HepG2 (cell line): ENCODE results near the gene TBC1D10B. TPM values are rescaled to one million over a fixed set of nuclear protein-coding genes. Genes with fewer than 3 reads are reported as not detected.

ENCODE experiments used
- BCL6 ChIP-seq: IDR thresholded peaks from 2 replicates; pipeline ENCODE4 v1.6.1; 2016; ENCODE audit warnings: missing genetic modification reagents, missing compliant biosample characterization
- FOXC1 ChIP-seq: sonication (generic); formaldehyde crosslinking; IDR thresholded peaks from 2 replicates; pipeline ENCODE4 v1.8.0; 2022; ENCODE audit warnings: mild to moderate bottlenecking, missing genetic modification reagents, borderline replicate concordance
- FOXK1 ChIP-seq: sonication (generic); formaldehyde crosslinking; IDR thresholded peaks from 2 replicates; pipeline ENCODE4 v1.4.0; 2020; ENCODE audit warnings: low read depth, missing genetic modification reagents, borderline replicate concordance
- GATAD2A ChIP-seq: IDR thresholded peaks from 2 replicates; pipeline ENCODE4 v1.6.1; 2016
- PTBP1 ChIP-seq: fragments of 200-400 bp; formaldehyde crosslinking; IDR thresholded peaks from 2 replicates; pipeline ENCODE4 v1.6.1; 2018; ENCODE audit warnings: low read length, low read depth; ENCODE audit not compliant: poor library complexity, severe bottlenecking
- SAFB2 ChIP-seq: sonication (generic); formaldehyde crosslinking; IDR thresholded peaks from 2 replicates; pipeline ENCODE4 v1.5.1; 2020; ENCODE audit warnings: missing genetic modification reagents, low read depth, mild to moderate bottlenecking, borderline replicate concordance
- SMARCC2 ChIP-seq: fragments of 450-650 bp; IDR thresholded peaks from 2 replicates; pipeline ENCODE4 v1.6.1; 2017; ENCODE audit warnings: antibody characterized with exemption, mild to moderate bottlenecking
- SNAI1 ChIP-seq: sonication (generic); formaldehyde crosslinking; IDR thresholded peaks from 2 replicates; pipeline ENCODE4 v1.5.0; 2020; ENCODE audit warnings: mild to moderate bottlenecking, missing genetic modification reagents, borderline replicate concordance
- SRY ChIP-seq: sonication (generic); formaldehyde crosslinking; IDR thresholded peaks from 2 replicates; pipeline ENCODE4 v1.8.0; 2022; ENCODE audit warnings: mild to moderate bottlenecking, missing genetic modification reagents
- TEAD3 ChIP-seq: optimal IDR thresholded peaks from 2 replicates; pipeline ENCODE3; 2016; ENCODE audit warnings: borderline replicate concordance
- ZBTB7A ChIP-seq: sonication (generic); formaldehyde crosslinking; IDR thresholded peaks from 2 replicates; pipeline ENCODE4 v1.8.0; 2022; ENCODE audit warnings: mild to moderate bottlenecking, missing genetic modification reagents
- ZNF3 ChIP-seq: IDR thresholded peaks from 2 replicates; pipeline ENCODE4 v1.7.0; 2017; ENCODE audit warnings: inconsistent platforms
- ZNF30 ChIP-seq: sonication (generic); formaldehyde crosslinking; IDR thresholded peaks from 2 replicates; pipeline ENCODE4 v1.5.0; 2020; ENCODE audit warnings: mild to moderate bottlenecking, missing genetic modification reagents
- ZNF510 ChIP-seq: sonication (generic); formaldehyde crosslinking; IDR thresholded peaks from 2 replicates; pipeline ENCODE4 v1.4.0; 2020; ENCODE audit warnings: low read depth, mild to moderate bottlenecking, missing genetic modification reagents
- polyA plus RNA-seq, 8 experiments: library from polyadenylated mRNA; depleted of rRNA in 3 of 8; stranded (reverse) in 7 of 8; unstranded in 1 of 8; fragments of >200 nt; fragmentation: Illumina TruSeq in 4 of 8; extraction: Trizol in 4 of 8; gene quantifications; 2 replicates each; pipeline versions ENCODE4 v1.2.1 to v1.2.3, GENCODE V29; 2011 to 2016; ENCODE audit warnings: low read depth in 4 of 8, missing spikeins in 1 of 8, mixed read lengths in 1 of 8; ENCODE audit not compliant: insufficient read depth in 1 of 8
- total RNA-seq, 5 experiments: library from RNA; depleted of rRNA; stranded (reverse); fragments of >200 nt; fragmentation: Illumina TruSeq; extraction: Trizol; gene quantifications; 2 replicates each; pipeline ENCODE4 v1.2.3, GENCODE V29; 2016; ENCODE audit warnings: low read depth in 1 of 5
- TF ChIP-seq, protein P1 (sequence below): sonication (generic); formaldehyde crosslinking; IDR thresholded peaks from 2 replicates; pipeline ENCODE4 v1.5.1; 2020; ENCODE audit warnings: missing genetic modification reagents, mild to moderate bottlenecking, borderline replicate concordance
- TF ChIP-seq, protein P2 (sequence below): IDR thresholded peaks from 2 replicates; pipeline ENCODE4 v1.6.1; 2016; ENCODE audit warnings: control low read depth
- TF ChIP-seq, protein P3 (sequence below): sonication (generic); formaldehyde crosslinking; IDR thresholded peaks from one replicate; pipeline ENCODE4 v1.5.1; 2020; ENCODE audit warnings: mild to moderate bottlenecking, missing genetic modification reagents; ENCODE audit errors: not compliant biosample characterization
- TF ChIP-seq, protein P4 (sequence below): sonication (generic); formaldehyde crosslinking; IDR thresholded peaks from 2 replicates; pipeline ENCODE4 v1.4.0; 2020; ENCODE audit warnings: missing genetic modification reagents
- TF ChIP-seq, protein P5 (sequence below): sonication (generic); formaldehyde crosslinking; IDR thresholded peaks from 2 replicates; pipeline ENCODE4 v1.5.0; 2020; ENCODE audit warnings: mild to moderate bottlenecking, low read depth, missing genetic modification reagents, borderline replicate concordance

The TBC1D10B gene
- total and polyA plus RNA-seq, 2 of the 13 experiments (the other 11 are each of a cell fraction or from before 2014, with no cell fraction given) = 15.7 to 24.8 TPM

DNA sequence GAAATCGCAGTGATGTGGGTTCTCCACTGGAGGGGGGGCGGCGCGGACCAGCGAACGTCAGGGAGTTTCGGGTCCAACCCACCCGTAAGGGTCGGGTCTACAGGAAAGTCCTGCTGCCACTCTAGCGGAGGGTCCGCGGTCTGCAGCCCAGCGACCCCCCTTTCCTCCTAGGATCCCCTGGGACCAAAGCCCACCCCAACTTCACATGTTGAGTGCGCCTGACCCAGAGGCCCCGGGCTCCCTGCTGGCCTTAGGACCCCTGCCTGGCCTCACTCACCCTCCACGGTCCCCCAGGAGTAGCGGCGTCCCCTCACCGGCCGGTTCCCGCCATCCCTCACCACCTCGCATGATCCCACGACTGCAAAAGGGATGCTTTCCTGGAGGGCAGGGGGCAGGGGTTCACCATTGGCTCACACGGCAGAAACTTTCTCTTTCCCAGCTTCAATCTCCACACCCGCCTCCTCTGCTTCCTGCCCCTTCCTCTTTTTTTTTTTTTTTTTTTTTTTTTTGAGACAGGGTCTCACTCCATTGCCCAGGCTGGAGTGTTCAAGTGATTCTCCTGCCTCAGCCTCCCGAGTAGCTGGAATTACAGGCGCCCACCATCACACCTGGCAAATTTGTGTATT is 9.0 kb upstream of the TBC1D10B start (continued):
- TF ChIP-seq SNAI1 (CRISPR knock-in tag) = no peak
- no peak for TF ChIP-seq GATAD2A (CRISPR knock-in tag)
- TF ChIP-seq PTBP1 = peak; percentile 59
- no peak for TF ChIP-seq BCL6 (CRISPR knock-in tag)
- TF ChIP-seq SRY = no peak
- no peak for TF ChIP-seq FOXK1 (CRISPR knock-in tag)
- no peak for TF ChIP-seq SMARCC2
- TF ChIP-seq, protein P1, sequence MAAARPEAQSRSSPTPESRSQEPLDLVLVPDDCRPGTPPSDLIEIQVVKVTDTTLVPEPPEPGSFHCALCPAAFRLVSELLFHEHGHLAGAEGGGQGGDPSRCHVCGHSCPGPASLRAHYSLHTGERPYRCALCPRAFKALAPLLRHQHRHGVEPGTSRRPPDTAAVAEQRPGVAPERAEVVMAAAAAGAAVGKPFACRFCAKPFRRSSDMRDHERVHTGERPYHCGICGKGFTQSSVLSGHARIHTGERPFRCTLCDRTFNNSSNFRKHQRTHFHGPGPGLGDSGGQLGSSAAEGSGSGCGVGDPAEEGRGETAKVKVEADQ (CRISPR knock-in tag) = no peak
- TF ChIP-seq, protein P2, sequence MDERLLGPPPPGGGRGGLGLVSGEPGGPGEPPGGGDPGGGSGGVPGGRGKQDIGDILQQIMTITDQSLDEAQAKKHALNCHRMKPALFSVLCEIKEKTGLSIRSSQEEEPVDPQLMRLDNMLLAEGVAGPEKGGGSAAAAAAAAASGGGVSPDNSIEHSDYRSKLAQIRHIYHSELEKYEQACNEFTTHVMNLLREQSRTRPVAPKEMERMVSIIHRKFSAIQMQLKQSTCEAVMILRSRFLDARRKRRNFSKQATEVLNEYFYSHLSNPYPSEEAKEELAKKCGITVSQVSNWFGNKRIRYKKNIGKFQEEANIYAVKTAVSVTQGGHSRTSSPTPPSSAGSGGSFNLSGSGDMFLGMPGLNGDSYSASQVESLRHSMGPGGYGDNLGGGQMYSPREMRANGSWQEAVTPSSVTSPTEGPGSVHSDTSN = no peak
- 0 out of 2 replicates have a peak, but pooled peaks have one; percentile 35 for TF ChIP-seq SAFB2 (CRISPR knock-in tag)
- TF ChIP-seq TEAD3 (CRISPR knock-in tag) = peak; percentile 16
- 0 out of 2 replicates have a peak, but pooled peaks have one; percentile 28 for TF ChIP-seq ZBTB7A
- no peak for TF ChIP-seq FOXC1 (CRISPR knock-in tag)
- no peak for TF ChIP-seq ZNF3 (CRISPR knock-in tag)
- no peak; the same call in 1 of the 2 replicates for TF ChIP-seq ZNF30 (CRISPR knock-in tag)
- TF ChIP-seq, protein P3, sequence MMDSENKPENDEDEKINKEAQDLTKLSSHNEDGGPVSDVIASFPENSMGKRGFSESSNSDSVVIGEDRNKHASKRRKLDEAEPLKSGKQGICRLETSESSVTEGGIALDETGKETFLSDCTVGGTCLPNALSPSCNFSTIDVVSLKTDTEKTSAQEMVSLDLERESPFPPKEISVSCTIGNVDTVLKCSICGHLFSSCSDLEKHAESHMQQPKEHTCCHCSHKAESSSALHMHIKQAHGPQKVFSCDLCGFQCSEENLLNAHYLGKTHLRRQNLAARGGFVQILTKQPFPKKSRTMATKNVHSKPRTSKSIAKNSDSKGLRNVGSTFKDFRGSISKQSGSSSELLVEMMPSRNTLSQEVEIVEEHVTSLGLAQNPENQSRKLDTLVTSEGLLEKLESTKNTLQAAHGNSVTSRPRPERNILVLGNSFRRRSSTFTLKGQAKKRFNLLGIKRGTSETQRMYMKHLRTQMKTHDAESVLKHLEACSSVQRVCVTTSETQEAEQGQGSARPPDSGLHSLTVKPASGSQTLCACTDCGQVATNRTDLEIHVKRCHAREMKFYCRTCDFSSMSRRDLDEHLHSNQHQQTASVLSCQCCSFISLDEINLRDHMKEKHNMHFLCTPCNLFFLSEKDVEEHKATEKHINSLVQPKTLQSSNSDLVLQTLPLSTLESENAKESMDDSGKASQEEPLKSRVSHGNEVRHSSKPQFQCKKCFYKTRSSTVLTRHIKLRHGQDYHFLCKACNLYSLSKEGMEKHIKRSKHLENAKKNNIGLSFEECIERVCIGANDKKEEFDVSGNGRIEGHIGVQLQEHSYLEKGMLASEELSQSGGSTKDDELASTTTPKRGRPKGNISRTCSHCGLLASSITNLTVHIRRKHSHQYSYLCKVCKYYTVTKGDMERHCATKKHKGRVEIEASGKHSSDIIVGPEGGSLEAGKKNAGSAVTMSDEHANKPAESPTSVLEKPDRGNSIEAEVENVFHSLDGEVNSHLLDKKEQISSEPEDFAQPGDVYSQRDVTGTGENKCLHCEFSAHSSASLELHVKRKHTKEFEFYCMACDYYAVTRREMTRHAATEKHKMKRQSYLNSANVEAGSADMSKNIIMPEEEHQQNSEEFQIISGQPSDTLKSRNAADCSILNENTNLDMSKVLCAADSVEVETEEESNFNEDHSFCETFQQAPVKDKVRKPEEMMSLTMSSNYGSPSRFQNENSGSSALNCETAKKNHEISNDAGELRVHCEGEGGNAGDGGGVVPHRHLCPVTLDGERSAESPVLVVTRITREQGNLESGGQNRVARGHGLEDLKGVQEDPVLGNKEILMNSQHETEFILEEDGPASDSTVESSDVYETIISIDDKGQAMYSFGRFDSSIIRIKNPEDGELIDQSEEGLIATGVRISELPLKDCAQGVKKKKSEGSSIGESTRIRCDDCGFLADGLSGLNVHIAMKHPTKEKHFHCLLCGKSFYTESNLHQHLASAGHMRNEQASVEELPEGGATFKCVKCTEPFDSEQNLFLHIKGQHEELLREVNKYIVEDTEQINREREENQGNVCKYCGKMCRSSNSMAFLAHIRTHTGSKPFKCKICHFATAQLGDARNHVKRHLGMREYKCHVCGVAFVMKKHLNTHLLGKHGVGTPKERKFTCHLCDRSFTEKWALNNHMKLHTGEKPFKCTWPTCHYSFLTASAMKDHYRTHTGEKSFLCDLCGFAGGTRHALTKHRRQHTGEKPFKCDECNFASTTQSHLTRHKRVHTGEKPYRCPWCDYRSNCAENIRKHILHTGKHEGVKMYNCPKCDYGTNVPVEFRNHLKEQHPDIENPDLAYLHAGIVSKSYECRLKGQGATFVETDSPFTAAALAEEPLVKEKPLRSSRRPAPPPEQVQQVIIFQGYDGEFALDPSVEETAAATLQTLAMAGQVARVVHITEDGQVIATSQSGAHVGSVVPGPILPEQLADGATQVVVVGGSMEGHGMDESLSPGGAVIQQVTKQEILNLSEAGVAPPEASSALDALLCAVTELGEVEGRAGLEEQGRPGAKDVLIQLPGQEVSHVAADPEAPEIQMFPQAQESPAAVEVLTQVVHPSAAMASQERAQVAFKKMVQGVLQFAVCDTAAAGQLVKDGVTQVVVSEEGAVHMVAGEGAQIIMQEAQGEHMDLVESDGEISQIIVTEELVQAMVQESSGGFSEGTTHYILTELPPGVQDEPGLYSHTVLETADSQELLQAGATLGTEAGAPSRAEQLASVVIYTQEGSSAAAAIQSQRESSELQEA (CRISPR knock-in tag) = no peak
- TF ChIP-seq ZNF510 (CRISPR knock-in tag) = no peak
- TF ChIP-seq, protein P4, sequence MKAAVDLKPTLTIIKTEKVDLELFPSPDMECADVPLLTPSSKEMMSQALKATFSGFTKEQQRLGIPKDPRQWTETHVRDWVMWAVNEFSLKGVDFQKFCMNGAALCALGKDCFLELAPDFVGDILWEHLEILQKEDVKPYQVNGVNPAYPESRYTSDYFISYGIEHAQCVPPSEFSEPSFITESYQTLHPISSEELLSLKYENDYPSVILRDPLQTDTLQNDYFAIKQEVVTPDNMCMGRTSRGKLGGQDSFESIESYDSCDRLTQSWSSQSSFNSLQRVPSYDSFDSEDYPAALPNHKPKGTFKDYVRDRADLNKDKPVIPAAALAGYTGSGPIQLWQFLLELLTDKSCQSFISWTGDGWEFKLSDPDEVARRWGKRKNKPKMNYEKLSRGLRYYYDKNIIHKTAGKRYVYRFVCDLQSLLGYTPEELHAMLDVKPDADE (CRISPR knock-in tag) = no peak
- TF ChIP-seq, protein P5, sequence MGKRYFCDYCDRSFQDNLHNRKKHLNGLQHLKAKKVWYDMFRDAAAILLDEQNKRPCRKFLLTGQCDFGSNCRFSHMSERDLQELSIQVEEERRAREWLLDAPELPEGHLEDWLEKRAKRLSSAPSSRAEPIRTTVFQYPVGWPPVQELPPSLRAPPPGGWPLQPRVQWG (CRISPR knock-in tag) = no peak
